Measurements from ENCODE around the gene RAB9B.
"Not testable (repeated sequence)": the region's sequence is repeated elsewhere in the genome, so short reads cannot be mapped to it uniquely, and the experiment has no call there.

The RAB9B gene

GRCh38 chrX:103831342-103831802 lies 685 bp downstream of the RAB9B start:
- Histone ChIP-seq H3K4me1 (ENCODE audit: insufficient read depth, low read length) (peaks cover 3% of the 10 kb centered on the region), H2AFZ (ENCODE audit: low read depth, low read length) (peak overlapping the region; percentile 71), H3K27me3 (ENCODE audit: insufficient read depth, low read length) (no peaks in the 10 kb centered on the region), H3K4me3 (ENCODE audit: low read length) (peak overlapping the region; percentile 65), H3K36me3 (ENCODE audit: insufficient read depth, low read length) (no peaks in the 10 kb centered on the region), H3K9me3 (ENCODE audit: low read length) (no peaks in the 10 kb centered on the region)

- H2AFZ ChIP-seq (ENCODE audit: low read depth, low read length), result no peak overlapping the region
Measured at GRCh38 chrX:103830848-103831247, 1.2 kb downstream of the RAB9B start.

GRCh38 chrX:103828529-103828928 lies 3.5 kb downstream of the RAB9B start:
- H2AFZ ChIP-seq (ENCODE audit: low read depth, low read length), result no peak overlapping the region
- H3K4me3 ChIP-seq (ENCODE audit: low read length), result no peak overlapping the region
- H3K36me3 ChIP-seq (ENCODE audit: insufficient read depth, low read length), result no peaks in the 10 kb centered on the region
- peaks cover 3% of the 10 kb centered on the region for H3K4me1 ChIP-seq (ENCODE audit: insufficient read depth, low read length)
- H3K27me3 ChIP-seq (ENCODE audit: insufficient read depth, low read length), result no peaks in the 10 kb centered on the region
- H3K9me3 ChIP-seq (ENCODE audit: low read length), result no peaks in the 10 kb centered on the region

More at GRCh38 chrX:103830848-103831247, 1.2 kb downstream of the RAB9B start:
- Histone ChIP-seq H3K9me3 (ENCODE audit: low read length) (no peaks in the 10 kb centered on the region), H3K36me3 (ENCODE audit: insufficient read depth, low read length) (no peaks in the 10 kb centered on the region), H3K4me1 (ENCODE audit: insufficient read depth, low read length) (peaks cover 3% of the 10 kb centered on the region), H3K4me3 (ENCODE audit: low read length) (no peak overlapping the region), H3K27me3 (ENCODE audit: insufficient read depth, low read length) (no peaks in the 10 kb centered on the region)

GRCh38 chrX:103825881-103826280 lies 6.2 kb downstream of the RAB9B start:
- Histone ChIP-seq H3K36me3 (ENCODE audit: insufficient read depth, low read length) (no peaks in the 10 kb centered on the region), H3K4me3 (ENCODE audit: low read length) (no peak overlapping the region), H3K9me3 (ENCODE audit: low read length) (no peaks in the 10 kb centered on the region), H3K4me1 (ENCODE audit: insufficient read depth, low read length) (no peaks in the 10 kb centered on the region), H3K27me3 (ENCODE audit: insufficient read depth, low read length) (no peaks in the 10 kb centered on the region), H2AFZ (ENCODE audit: low read depth, low read length) (no peak overlapping the region)

DNA sequence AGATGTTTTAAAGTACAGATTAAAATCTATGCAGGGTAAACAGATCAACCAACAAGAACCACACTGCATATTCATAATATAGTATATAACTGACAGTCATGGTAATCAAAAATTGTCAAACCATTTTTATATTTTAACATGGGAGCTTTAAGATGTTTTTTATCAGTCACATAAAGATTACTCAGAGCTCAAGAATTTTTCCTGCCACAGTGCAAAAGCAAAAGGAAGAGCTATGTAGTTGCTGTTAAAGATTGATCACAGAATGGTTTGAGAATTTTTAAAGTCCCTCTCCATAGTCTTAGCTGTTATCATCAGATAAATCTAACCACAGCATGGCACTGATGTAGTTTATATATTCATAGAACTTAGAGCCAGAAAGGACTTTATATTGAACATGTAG lies 8.5 kb downstream of the RAB9B start:
- H3K27me3 ChIP-seq (ENCODE audit: insufficient read depth, low read length), result no peaks in the 10 kb centered on the region
- no peaks in the 10 kb centered on the region for H3K9me3 ChIP-seq (ENCODE audit: low read length)
- no peaks in the 10 kb centered on the region for H3K4me1 ChIP-seq (ENCODE audit: insufficient read depth, low read length)
- no peaks in the 10 kb centered on the region for H3K36me3 ChIP-seq (ENCODE audit: insufficient read depth, low read length)
- no peak overlapping the region for H2AFZ ChIP-seq (ENCODE audit: low read depth, low read length)
- H3K4me3 ChIP-seq (ENCODE audit: low read length), result no peak overlapping the region

DNA sequence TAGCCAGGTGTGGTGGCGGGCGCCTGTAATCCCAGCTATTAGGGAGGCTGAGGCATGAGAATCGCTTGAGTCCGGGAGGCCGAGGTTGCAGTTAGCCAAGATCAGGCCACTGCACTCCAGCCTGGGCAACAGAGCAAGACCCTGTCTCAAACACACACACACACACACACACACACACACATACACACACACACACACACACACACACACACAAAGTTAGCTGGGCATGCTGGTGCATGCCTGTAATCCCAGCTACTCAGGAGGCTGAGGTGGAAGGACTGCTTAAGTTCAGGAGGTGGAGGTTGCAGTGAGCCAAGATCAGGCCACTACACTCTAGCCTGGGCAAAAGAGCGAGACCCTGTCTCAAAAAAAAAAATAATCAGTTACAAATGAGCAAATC lies 11.3 kb downstream of the RAB9B start:
- H3K9me3 ChIP-seq (ENCODE audit: low read length); H3K4me3 ChIP-seq (ENCODE audit: low read length); H3K27me3 ChIP-seq (ENCODE audit: insufficient read depth, low read length); H2AFZ ChIP-seq (ENCODE audit: low read depth, low read length); H3K36me3 ChIP-seq (ENCODE audit: insufficient read depth, low read length); H3K4me1 ChIP-seq (ENCODE audit: insufficient read depth, low read length): not testable (repeated sequence)

- Histone ChIP-seq H3K9me3 (ENCODE audit: low read length) (no peaks in the 10 kb centered on the region), H2AFZ (ENCODE audit: low read depth, low read length) (no peak overlapping the region), H3K36me3 (ENCODE audit: insufficient read depth, low read length) (no peaks in the 10 kb centered on the region), H3K4me3 (ENCODE audit: low read length) (no peak overlapping the region), H3K4me1 (ENCODE audit: insufficient read depth, low read length) (no peaks in the 10 kb centered on the region), H3K27me3 (ENCODE audit: insufficient read depth, low read length) (no peaks in the 10 kb centered on the region)
Measured at GRCh38 chrX:103818842-103819619, 13.0 kb downstream of the RAB9B start.

DNA sequence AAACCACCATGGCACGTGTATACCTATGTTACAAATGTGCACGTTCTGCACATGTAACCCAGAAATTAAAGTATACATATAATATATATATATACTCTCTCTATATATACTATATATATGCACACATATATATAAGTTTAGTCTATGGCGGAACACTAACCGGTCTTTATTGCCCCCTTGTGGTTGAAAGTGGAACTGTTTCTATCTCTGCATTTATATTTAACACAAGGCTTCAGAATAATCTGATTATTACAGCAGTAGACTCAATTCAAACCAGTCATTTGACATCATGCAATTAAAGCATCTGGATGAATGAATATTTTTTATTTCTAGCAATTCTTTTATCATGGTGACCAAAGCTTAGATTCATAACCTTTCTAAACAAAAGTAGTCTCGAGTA lies 14.6 kb downstream of the RAB9B start:
- no peak overlapping the region for H2AFZ ChIP-seq (ENCODE audit: low read depth, low read length)
- no peaks in the 10 kb centered on the region for H3K4me1 ChIP-seq (ENCODE audit: insufficient read depth, low read length)
- H3K27me3 ChIP-seq (ENCODE audit: insufficient read depth, low read length), result no peaks in the 10 kb centered on the region
- H3K4me3 ChIP-seq (ENCODE audit: low read length), result no peak overlapping the region
- H3K9me3 ChIP-seq (ENCODE audit: low read length), result no peaks in the 10 kb centered on the region
- H3K36me3 ChIP-seq (ENCODE audit: insufficient read depth, low read length), result no peaks in the 10 kb centered on the region

DNA sequence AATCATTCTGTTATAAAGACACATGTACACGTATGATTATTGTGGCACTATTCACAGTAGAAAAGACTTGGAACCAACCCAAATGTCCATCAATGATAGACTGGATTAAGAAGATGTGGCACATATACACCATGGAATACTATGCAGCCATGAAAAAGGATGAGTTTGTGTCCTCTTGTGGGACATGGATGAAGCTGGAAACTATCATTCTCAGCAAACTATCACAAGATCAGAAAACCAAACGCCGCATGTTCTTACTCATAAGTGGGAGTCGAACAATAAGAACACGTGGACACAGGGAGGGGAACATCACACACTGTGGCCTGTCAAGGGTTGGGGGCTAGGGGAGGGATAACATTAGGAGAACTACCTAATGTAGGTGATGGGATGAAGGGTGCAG lies 15.0 kb downstream of the RAB9B start:
- H2AFZ ChIP-seq (ENCODE audit: low read depth, low read length); H3K27me3 ChIP-seq (ENCODE audit: insufficient read depth, low read length); H3K9me3 ChIP-seq (ENCODE audit: low read length); H3K4me3 ChIP-seq (ENCODE audit: low read length); H3K4me1 ChIP-seq (ENCODE audit: insufficient read depth, low read length); H3K36me3 ChIP-seq (ENCODE audit: insufficient read depth, low read length): not testable (repeated sequence)

GRCh38 chrX:103811858-103812257 lies 20.2 kb downstream of the RAB9B start:
- no peaks in the 10 kb centered on the region for H3K9me3 ChIP-seq (ENCODE audit: low read length)
- no peaks in the 10 kb centered on the region for H3K36me3 ChIP-seq (ENCODE audit: insufficient read depth, low read length)
- no peak overlapping the region for H2AFZ ChIP-seq (ENCODE audit: low read depth, low read length)
- peaks cover 7% of the 10 kb centered on the region for H3K4me1 ChIP-seq (ENCODE audit: insufficient read depth, low read length)
- no peaks in the 10 kb centered on the region for H3K27me3 ChIP-seq (ENCODE audit: insufficient read depth, low read length)
- no peak overlapping the region for H3K4me3 ChIP-seq (ENCODE audit: low read length)

DNA sequence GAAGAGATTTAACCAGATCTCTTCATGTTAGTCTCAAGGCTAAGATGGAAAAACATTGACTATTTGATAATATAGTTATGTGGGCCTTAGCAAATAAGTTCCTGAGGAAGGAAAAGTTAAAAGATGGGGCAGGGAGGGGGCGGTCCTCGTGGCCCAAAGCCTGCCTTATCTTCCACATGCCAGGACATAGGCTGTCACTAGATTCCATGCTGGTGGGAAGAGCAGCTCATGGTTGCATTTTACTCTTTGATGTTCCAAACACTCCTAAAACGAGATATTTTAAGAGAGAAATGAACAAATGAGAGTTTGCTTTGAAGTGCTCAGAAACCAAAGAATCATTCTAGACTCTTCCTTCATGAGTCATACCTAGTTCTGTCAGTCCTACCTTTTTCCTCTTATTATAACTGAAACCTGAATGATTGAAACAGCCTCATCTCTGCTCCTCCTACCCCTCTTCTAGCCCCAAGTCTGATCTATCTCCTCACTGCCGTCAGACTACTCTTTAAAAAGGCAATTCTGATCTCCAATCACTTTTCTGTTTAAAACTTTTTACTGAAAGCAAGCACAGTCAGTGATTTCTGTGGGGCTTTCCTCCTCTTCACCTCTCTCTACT lies 25.1 kb downstream of the RAB9B start:
- H3K4me3 ChIP-seq (ENCODE audit: low read length), result no peak overlapping the region

DNA sequence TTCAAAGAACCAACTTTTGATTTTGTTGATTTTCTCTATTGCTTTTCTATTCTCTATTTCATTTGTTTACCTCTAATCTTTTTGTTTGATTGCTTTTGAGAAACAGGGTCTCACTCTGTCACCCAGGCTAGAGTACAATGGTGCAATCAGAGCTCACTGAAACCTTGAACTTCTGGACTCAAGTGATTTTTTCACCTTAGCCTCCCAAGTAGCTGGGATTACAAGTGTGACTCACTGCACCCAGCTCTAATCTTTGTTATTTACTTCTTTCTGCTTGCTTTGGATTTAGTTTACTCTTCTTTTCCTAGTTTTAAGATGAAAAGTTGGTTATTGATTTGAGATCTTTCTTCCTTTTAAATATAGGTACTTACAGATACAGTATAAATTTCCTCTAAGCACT lies 26.2 kb downstream of the RAB9B start:
- Histone ChIP-seq H3K27me3 (ENCODE audit: insufficient read depth, low read length) (no peaks in the 10 kb centered on the region), H3K36me3 (ENCODE audit: insufficient read depth, low read length) (no peaks in the 10 kb centered on the region), H3K4me3 (ENCODE audit: low read length) (no peak overlapping the region), H3K9me3 (ENCODE audit: low read length) (no peaks in the 10 kb centered on the region), H3K4me1 (ENCODE audit: insufficient read depth, low read length) (peaks cover 7% of the 10 kb centered on the region), H2AFZ (ENCODE audit: low read depth, low read length) (no peak overlapping the region)

More for the DNA sequence above, 25.1 kb downstream of the RAB9B start:
- no peaks in the 10 kb centered on the region for H3K27me3 ChIP-seq (ENCODE audit: insufficient read depth, low read length)
- H3K9me3 ChIP-seq (ENCODE audit: low read length), result no peaks in the 10 kb centered on the region
- H2AFZ ChIP-seq (ENCODE audit: low read depth, low read length), result no peak overlapping the region
- H3K36me3 ChIP-seq (ENCODE audit: insufficient read depth, low read length), result no peaks in the 10 kb centered on the region
- H3K4me1 ChIP-seq (ENCODE audit: insufficient read depth, low read length), result peaks cover 7% of the 10 kb centered on the region

DNA sequence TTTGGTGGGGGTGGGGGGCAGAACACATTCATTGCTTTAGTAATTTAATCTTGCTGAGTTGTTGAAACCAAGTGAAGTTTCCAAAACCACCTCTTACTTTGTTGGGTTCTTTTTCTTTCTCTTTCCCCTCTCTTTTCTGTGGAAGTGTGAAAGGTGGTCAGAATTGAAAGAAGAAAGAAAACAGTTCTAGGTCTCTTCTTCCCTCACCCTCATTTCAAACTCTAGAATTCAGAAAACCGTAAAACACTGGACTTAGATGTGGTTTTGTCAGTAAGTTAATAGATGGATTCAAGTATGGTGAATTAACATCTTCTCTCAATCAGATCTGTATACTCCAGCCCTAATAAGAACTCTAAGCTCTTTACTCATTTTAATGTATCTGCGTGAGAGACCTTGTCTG lies 31.7 kb downstream of the RAB9B start:
- no peak overlapping the region for H3K4me3 ChIP-seq (ENCODE audit: low read length)
- H3K4me1 ChIP-seq (ENCODE audit: insufficient read depth, low read length), result no peaks in the 10 kb centered on the region
- no peaks in the 10 kb centered on the region for H3K36me3 ChIP-seq (ENCODE audit: insufficient read depth, low read length)
- H3K27me3 ChIP-seq (ENCODE audit: insufficient read depth, low read length), result no peaks in the 10 kb centered on the region
- H3K9me3 ChIP-seq (ENCODE audit: low read length), result no peaks in the 10 kb centered on the region
- H2AFZ ChIP-seq (ENCODE audit: low read depth, low read length), result no peak overlapping the region
